HG02938 (cell line): ENCODE results near the gene ARHGAP29.
A peak's percentile ranks its signal among the peaks of the same experiment; 100 is the strongest.

Source experiments
- ATAC-seq: cut with Tn5 transposase; IDR thresholded peaks from one replicate; pipeline ENCODE4 v1.9.1; 2021; ENCODE audit warnings: mild to moderate bottlenecking, moderate library complexity; ENCODE audit not compliant: unreplicated experiment

The ARHGAP29 gene

DNA sequence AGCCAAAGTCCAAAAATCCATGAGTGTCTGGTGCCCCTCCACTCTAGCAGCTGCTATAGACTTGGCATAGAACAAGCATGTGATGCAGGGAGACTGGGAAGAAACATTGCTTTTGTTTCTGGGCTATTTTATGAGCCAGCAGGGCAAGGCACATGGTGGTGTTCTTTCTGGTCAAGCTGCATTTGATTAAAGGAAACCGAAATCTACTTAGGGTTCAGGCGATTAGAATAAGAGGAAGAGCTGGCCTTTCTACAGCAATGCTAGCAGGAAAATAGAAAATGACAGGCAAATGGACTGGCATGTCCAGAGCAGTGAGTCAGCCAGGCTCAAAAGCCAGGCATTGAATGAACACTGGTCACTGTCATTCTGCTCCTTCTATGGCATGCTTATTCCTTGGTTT is 28.5 kb upstream of the ARHGAP29 start:
- no peak for ATAC-seq

DNA sequence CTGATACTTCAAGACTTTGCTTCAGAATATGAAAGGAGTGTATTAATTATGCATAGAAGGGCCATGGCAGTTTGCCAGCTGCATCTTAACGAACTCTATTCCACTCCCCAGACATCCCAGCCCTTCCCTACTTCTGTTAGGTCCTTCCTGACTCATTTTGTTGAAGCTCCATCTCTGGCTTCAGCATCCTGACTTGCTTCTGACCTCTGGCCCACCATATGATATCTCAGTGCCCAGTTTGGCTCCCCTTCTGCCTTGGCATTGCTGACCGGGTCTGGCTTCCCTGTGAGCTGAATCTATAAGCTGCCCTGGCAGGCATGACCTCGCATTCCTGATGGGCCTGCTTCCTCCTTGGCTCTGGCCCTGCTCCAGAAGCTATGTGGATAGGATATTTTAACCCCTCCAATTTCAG is 27.6 kb upstream of the ARHGAP29 start:
- ATAC-seq = no peak

DNA sequence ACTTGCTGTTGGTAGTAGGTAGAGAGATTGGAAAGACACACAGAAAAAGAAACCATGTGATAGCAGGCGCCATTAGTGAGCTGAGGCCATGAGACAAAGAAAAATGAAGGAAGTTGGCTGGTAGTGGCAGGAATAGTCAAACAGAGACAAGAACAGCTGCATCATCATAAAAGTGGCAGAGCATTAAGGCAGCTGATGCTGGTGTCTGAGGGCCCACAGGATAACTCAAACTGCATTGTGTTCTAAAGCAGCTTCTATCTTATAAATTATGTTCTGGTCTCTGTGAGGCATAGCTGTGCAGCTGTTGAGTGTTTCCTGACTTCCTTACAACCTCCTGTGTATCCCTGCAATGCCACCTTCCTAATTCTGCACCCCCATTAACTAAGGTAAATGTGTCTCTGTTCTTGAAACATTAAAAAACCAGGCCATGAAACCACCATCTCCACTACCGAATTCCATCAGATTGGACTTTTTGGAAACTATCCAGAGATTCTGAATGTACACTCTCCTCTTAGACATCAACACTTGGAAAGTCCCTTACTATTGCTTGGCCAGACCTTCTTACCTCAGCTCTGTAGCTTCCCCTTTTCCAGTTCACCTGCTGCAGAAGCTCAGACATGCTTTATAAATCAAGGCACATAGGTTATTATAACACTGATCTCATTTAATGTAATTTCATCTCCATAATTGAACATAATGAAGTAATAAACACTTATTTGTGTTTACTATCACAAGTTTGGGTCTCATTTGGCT is 23.4 kb upstream of the ARHGAP29 start:
- ATAC-seq = no peak

- no peak for ATAC-seq
Observed at GRCh38 chr1:94259635-94260289, 22.4 kb upstream of the ARHGAP29 start.

DNA sequence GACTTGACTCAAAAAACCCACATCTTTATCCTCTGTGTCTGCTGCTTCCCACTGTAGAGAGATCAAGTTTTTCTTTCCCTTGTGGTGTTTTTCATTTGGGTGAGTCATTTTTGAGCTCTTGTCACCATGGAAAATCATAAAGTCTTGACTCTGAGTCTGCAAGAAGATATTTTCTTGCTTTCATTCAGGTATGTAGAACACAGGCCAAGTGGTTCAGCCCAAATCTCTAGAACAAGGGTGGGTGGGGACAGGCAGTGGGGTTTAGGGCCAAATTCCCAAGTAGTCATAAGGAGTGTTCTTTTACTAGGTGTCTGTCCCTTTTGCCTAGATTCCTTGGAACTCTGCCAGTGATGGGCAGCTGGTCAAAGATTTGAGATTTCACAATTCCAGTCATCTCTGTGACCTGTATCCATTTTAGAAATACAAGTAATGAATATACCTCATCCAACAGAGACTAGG is 21.5 kb upstream of the ARHGAP29 start:
- no peak for ATAC-seq

GRCh38 chr1:94257444-94257843 is 20.1 kb upstream of the ARHGAP29 start:
- ATAC-seq = no peak

- no peak for ATAC-seq
Observed at GRCh38 chr1:94255476-94255875, 18.1 kb upstream of the ARHGAP29 start.

DNA sequence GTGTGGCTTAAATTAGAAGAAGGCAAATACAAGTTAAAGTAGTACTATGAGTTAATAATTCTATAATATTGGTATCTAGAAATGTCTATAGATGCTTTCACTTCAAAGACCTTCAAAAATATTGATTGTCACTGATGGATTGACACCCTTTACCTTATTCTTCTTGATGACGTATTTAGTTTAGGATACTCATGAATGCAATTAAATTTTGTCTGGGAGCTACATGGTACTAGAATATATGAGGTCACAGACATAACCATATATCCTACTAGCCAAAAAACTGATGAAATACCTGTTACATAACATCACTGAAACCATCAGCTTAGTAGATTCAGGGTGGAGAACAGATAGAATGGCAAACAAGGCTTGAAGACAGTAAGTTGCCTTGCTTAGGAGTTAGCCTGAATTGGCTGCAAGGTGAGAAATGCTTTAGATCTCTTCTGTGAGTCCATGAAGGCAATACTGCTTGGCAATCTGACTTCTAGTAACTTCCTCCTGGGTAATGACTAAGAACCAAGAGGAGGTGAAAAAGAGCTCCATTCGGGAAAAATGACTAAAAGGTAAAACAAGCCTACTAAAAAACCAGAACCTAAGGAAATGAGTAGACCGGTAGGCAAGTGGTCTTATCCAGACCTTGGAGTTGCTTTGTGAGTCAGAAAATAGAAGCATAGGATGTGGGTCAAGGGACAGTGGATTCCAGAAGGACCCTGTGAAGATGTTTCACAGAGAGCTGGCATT is 16.9 kb upstream of the ARHGAP29 start:
- ATAC-seq = no peak

GRCh38 chr1:94253456-94254017 is 16.2 kb upstream of the ARHGAP29 start:
- ATAC-seq = no peak

DNA sequence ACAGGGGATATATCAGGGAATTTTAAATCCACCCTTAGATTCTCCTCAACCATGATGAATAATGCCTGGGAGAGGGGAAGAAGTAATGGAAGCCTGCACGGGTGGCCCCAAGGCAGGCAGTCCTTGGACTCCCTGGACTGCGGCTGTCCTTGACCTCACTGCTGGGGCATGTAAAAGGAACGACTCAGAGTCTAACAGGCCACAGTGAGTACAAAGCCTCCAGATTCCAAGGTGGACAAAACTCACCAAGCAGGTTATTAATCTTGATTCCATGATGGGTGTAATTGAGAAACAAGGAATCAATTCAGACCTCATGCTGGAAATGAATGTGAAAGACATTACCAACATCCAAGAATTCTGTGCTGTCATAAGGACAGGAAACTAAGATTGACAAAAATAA is 13.0 kb upstream of the ARHGAP29 start:
- no peak for ATAC-seq

DNA sequence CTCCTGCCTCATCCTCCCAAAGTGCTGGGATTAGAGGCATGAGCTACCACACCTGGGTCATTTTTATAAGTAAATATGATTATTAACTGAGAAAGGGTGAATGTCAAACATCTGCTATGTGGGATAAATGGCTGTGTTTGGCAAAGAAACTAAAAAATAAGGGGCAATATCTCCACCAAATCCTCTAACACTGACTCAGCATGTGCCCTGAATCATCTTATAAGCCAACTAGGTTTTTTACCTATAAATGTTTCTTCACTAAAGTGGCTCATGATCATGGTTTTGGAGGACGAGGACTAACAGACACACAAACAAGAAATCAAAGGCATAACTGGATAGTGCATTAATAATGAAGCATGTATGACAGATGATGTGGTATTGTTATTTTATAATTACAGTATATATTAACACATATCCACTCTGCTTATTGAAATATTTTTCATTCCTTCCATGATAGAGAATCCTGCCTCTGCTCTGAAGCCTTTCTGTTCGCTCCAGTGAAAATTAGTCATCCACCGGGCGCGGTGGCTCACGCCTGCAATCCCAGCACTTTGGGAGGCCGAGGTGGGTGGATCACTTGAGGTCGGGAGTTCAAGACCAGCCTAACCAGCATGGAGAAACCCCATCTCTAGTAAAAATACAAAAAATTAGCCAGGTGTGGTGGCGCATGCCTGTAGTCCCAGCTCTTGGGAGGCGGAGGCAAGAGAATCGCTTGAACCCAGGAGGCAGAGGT is 11.7 kb upstream of the ARHGAP29 start:
- no peak for ATAC-seq

DNA sequence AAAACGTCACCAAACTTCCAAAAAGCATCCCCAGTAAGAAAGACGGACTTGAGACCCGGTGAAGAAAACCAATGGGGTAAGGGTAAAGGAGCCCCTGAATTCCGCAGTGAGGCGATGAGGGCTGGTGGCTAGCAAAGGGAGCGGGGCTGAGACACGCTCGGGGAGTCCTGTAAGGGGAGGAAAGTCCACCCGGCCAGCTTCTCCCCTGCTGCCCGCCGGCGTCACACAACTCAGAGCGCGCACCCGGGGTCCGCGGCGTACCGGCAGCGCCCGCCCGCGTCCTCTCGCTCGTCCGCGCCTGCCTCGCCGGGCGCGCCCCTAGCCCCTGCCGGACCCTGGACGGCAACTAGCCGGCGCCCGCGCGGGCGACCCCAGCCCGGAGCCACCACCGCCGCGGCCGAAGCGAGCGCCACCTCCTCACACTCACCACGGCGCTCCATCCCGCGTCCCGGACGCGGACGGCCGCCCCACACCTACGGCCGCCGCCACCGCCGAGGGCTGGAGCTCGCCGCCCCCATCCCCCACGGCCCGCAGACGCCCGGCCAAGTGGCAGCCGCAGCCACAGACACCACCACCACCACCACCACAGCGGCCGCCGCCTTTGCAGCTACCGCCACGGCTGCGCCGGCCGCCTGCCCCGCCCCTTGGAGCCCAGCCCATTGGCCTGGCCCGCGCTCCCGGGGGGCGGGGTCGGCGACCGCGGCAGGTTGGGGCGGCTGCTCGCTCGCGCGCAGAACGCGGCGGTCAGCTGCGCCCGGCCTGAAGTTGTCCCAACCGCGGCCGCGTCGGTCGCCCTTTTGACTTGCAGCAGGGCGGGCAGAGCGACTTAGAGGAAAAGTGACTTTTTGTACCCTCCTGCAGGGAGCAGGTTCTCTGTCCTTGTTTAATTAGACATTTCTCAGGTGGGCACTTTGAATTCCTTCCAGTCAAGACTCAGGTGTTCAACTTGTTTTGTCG is 10.0 kb upstream of the ARHGAP29 start:
- ATAC-seq = peak; percentile 65

DNA sequence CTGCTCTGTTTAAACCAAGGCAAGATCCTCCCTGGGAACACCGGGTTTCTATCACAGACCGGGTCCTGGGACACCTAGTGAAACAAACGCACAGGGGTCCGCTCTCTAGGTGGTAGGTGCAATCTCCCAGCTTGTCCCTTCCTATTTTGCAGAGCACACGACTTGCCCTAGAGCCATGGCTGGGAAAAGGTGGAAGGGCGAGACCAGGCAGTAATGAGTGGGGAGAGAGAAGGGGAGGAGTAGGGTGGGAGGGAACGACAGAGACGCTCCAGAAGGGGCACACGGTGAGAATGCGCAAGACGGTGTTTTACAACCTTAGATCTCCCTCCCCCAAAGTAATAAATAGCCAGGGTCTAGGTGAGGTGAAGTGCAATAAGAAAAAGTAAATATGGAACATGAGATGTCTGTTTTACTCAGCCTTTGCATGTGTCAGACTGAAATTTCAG is 9.3 kb upstream of the ARHGAP29 start:
- ATAC-seq = no peak

DNA sequence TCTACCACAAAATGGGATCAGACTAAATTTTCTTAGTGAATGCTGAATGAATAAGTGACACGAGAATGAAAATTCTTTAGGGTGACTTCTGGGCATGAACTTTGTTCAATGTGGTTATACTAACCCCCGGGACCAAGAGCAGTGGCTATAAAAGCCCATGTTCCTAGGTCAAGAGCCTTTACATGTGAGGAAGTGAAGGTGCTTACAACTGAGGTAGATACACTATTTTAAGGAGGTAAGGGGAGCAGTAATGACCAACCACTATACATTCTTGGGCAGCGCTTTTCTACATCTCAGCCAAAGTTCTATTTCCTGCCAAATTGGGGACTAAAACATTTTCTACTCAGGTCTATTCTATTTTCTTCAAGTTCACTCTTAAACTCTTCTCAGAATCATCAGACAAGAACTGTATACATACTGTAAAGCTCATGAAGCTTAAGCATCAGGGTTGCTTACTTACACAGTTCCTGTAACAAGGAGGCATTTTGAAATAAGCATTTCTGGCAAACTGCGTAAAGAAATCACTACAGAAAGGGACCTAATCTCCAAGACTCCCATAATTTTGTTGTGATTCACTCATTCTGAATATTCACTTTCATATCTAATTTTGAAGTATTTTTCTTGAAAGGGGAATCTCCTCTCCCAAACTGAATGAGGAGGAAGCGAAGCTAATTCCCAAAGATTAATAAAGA is 8.5 kb upstream of the ARHGAP29 start:
- no peak for ATAC-seq

DNA sequence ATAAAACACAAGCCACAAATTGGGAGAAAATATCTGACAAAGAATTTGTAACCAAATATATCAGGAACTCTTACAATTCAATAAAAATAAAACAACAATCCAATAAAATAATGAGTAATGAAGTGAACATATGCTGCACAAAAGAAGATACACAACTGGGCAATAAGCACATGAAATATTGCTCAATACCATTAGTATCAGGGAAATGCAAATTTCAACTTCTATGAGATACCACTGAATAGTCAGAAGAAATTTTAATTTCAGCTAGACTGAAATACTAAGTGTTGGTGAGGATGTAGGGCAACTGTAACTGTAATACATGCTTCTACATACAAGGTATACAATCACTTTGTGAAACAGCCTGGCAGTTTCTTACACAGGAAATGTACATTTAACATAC is 7.4 kb upstream of the ARHGAP29 start:
- ATAC-seq = no peak

DNA sequence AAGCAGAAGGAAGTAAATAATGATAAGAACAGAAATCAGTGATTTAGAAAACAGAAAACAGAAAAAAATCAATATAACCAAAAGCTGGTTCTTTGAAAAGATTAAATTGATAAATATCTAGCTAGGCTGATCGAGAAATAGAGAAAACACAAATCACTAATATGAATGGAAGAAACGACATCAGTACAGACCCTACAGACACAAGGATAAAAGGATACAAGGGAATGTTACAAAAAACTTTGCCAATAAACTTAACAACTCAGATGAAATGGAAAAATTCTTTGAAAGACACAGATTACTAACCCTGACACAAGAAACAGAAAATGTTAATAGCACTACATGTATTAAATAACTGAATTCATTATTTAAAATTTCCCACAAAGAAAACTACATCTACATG is 6.3 kb upstream of the ARHGAP29 start:
- ATAC-seq = no peak

DNA sequence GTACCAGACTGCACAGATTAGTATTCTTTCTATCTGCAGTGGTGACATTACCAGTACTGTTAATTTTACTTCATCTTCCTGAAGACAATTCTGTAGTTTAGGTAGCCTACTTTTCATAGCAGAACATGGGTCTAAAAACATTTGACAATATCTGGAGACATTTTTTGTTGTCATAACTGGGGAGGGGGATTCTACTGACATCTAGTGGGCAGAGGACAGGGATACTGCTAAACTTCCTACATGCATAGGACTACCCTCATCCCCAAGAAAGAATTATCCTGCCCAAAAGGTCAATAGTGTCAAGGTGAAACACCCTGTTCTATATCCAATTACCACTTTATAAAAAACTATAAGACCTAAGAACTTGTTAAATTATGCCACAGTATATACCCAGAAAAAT is 3.4 kb upstream of the ARHGAP29 start:
- no peak for ATAC-seq

GRCh38 chr1:94239796-94240195 is 2.4 kb upstream of the ARHGAP29 start:
- no peak for ATAC-seq

DNA sequence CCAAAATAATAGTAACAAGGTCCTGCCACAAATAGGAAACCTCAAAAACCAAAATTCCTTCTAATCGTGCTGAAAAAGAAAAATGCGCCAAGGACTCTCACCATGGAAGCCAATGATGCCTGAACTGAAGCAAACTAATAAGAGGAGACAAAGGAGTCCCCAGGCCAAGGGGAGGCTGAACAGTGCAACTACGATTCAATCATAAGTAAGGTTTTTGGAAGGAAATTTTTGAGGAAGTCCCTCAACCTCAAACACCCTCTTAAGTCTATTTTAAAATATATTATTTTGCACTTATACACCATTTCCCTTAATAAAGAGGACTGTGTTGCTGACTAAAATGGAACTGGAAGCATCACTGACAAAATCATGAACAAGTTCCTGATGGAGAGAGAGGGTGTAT is 1.7 kb upstream of the ARHGAP29 start:
- no peak for ATAC-seq
